Jurkat, Clone E6-1 (cell line): Measurements from ENCODE around the gene KRT17.
"Not testable (repeated sequence)": the region's sequence is repeated elsewhere in the genome, so short reads cannot be mapped to it uniquely, and the experiment has no call there.

Source experiments
- DNase-seq: peaks from one replicate; pipeline ENCODE4 v3.0.0-alpha.2; 2011; ENCODE audit warnings: low read depth, low spot score
- H3K4me3 ChIP-seq: 2 replicates; pipeline ENCODE4 v1.5.1; 2011; ENCODE audit warnings: mild to moderate bottlenecking, low read length, control low read depth, moderate library complexity

The KRT17 gene

GRCh38 chr17:41612376-41613160, 11.8 kb downstream of the KRT17 start, which contains the start of gene KRT16:
TSS of gene KRT16 (minus strand) at chr17:41612767. CDS start at chr17:41612688, 79 bp downstream.
- not testable (repeated sequence) for DNase-seq, H3K4me3 ChIP-seq

GRCh38 chr17:41610965-41611640, 13.3 kb downstream of the KRT17 start:
- no peak for DNase-seq
- no peak overlapping the region for H3K4me3 ChIP-seq

- not testable (repeated sequence) for DNase-seq, H3K4me3 ChIP-seq
Observed at GRCh38 chr17:41610061-41610517, 14.3 kb downstream of the KRT17 start.

GRCh38 chr17:41606930-41607329, 17.4 kb downstream of the KRT17 start:
- not testable (repeated sequence) for H3K4me3 ChIP-seq, DNase-seq

- no peak for DNase-seq
- no peak overlapping the region for H3K4me3 ChIP-seq
Observed at GRCh38 chr17:41602524-41602923, 21.9 kb downstream of the KRT17 start.

GRCh38 chr17:41600318-41600717, 24.1 kb downstream of the KRT17 start:
- H3K4me3 ChIP-seq = no peak overlapping the region
- DNase-seq = no peak

- H3K4me3 ChIP-seq = no peak overlapping the region
- DNase-seq = no peak
Observed at GRCh38 chr17:41599680-41600079, 24.7 kb downstream of the KRT17 start.

- no peak overlapping the region for H3K4me3 ChIP-seq
- DNase-seq = no peak
Observed at GRCh38 chr17:41595585-41595984, 28.8 kb downstream of the KRT17 start.

GRCh38 chr17:41594363-41594915, 29.9 kb downstream of the KRT17 start:
- DNase-seq = no peak
- no peak overlapping the region for H3K4me3 ChIP-seq

- no peak overlapping the region for H3K4me3 ChIP-seq
- no peak for DNase-seq
Observed at GRCh38 chr17:41593306-41593981, 30.9 kb downstream of the KRT17 start.

GRCh38 chr17:41592601-41593305, 31.6 kb downstream of the KRT17 start:
- no peak for DNase-seq
- no peak overlapping the region for H3K4me3 ChIP-seq

- no peak overlapping the region for H3K4me3 ChIP-seq
- DNase-seq = no peak
Observed at GRCh38 chr17:41589301-41589700, 35.1 kb downstream of the KRT17 start.

- H3K4me3 ChIP-seq = no peak overlapping the region
- DNase-seq = no peak
Observed at GRCh38 chr17:41588126-41588810, 36.1 kb downstream of the KRT17 start.

- DNase-seq = no peak
- no peak within 1 kb of the TSS for H3K4me3 ChIP-seq
Observed at GRCh38 chr17:41586863-41587495, 37.4 kb downstream of the KRT17 start, which contains the start of gene KRT14. TSS of gene KRT14 (minus strand) at chr17:41586895. CDS start at chr17:41586834, 61 bp downstream.

GRCh38 chr17:41585301-41586056, 38.9 kb downstream of the KRT17 start:
- no peak overlapping the region for H3K4me3 ChIP-seq
- DNase-seq = no peak

GRCh38 chr17:41584331-41584927, 39.9 kb downstream of the KRT17 start:
- DNase-seq, H3K4me3 ChIP-seq: not testable (repeated sequence)
